ENCODE results near the gene NXPE4.

DNA sequence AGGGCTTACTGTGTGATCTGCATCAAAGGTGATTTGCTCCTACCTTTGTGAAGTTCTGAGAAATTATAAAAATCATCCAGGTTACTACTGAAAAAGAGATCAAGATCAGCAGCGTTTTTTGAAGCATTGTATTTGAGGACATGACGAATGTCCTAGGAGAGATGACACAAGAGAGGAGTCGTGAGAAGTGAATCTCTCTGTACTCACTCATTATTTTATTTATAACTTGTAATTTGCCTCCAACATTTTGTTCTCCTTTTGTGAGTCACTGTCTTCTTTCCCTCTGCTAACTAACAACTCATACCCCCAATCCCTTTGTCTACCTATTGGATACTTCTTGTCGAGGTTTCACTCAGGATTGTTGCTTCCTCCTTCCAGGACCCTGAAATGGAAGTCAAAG lies 44.5 kb downstream of the NXPE4 start:
- TF ChIP-seq, protein P1, sequence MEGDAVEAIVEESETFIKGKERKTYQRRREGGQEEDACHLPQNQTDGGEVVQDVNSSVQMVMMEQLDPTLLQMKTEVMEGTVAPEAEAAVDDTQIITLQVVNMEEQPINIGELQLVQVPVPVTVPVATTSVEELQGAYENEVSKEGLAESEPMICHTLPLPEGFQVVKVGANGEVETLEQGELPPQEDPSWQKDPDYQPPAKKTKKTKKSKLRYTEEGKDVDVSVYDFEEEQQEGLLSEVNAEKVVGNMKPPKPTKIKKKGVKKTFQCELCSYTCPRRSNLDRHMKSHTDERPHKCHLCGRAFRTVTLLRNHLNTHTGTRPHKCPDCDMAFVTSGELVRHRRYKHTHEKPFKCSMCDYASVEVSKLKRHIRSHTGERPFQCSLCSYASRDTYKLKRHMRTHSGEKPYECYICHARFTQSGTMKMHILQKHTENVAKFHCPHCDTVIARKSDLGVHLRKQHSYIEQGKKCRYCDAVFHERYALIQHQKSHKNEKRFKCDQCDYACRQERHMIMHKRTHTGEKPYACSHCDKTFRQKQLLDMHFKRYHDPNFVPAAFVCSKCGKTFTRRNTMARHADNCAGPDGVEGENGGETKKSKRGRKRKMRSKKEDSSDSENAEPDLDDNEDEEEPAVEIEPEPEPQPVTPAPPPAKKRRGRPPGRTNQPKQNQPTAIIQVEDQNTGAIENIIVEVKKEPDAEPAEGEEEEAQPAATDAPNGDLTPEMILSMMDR (IDR thresholded peaks at IDR 0.05) = no peak
- TF ChIP-seq POLR2AphosphoS5 (IDR thresholded peaks at IDR 0.05) (no peak), EP300 (IDR thresholded peaks at IDR 0.05) (no peak)

All from suprapubic skin (tissue), 4 donors.